ENCODE data around the gene ONECUT3. TPM values are rescaled to one million over a fixed set of nuclear protein-coding genes. Genes with fewer than 3 reads are reported as not detected.

Gene ONECUT3
- total and polyA plus RNA-seq, 10 of the 15 experiments (the other 5 are each of a cell fraction or from before 2014, with no cell fraction given) = not detected

- Histone ChIP-seq H3K36me3 (ENCODE audit: control insufficient read depth in 2 of 2, insufficient read depth in 2 of 2, low read length in 1 of 2) (no peaks in the 10 kb centered on the region), H2AFZ (ENCODE audit: control insufficient read depth, low read depth, low read length) (no peak overlapping the region), H3K4me3 (no peak overlapping the region), H4K20me1 (ENCODE audit: control insufficient read depth, insufficient read depth) (no peaks in the 10 kb centered on the region), H3K9me3 (replicated peaks; ENCODE audit: control insufficient read depth, insufficient read depth, low read length) (no peaks in the 10 kb centered on the region), H3K4me1 (ENCODE audit: control insufficient read depth, insufficient read depth, low read length) (no peaks in the 10 kb centered on the region), H3K27me3 (replicated peaks in 1 of 2; ENCODE audit: control insufficient read depth in 2 of 2, insufficient read depth in 2 of 2, low read length in 1 of 2) (no peaks in the 10 kb centered on the region), H3K27ac (ENCODE audit: control insufficient read depth, insufficient read depth) (no peak overlapping the region), H3K79me2 (ENCODE audit: control insufficient read depth, insufficient read depth, low read length) (no peaks in the 10 kb centered on the region), H3K9ac (ENCODE audit: control insufficient read depth, insufficient read depth, low read length) (no peak overlapping the region), H3K4me2 (ENCODE audit: control insufficient read depth, insufficient read depth) (no peak overlapping the region)
- no peak for FAIRE-seq
- 52% methylated on average over 29 of the region's 30 CpGs for WGBS (ENCODE audit: insufficient coverage, insufficient replicate concordance, low lambda C conversion rate, missing lambda C conversion rate)
- in situ Hi-C loops (cut with MboI) = no loop called here
- ChIA-PET SMC1A (ENCODE audit: uncharacterized antibody, unreplicated experiment) (no interaction called here), RAD21 (ENCODE audit: unreplicated experiment) (interaction anchor here (1.4 kb wide), 1 partner anchor 262 kb away, joined by 3 read pairs; no protein-coding TSS in a partner anchor), CTCF (no interaction called here), POLR2A (no interaction called here)
- intact Hi-C loops (cut with micrococcal nuclease; ENCODE audit: unreplicated experiment) = no loop called here
- no peak for DNase-seq (ENCODE audit: low read depth, low spot score)
- no peak for ATAC-seq
- BruUV-seq (replicated peaks) = no TSS peak
- TF ChIP-seq USF1 (IDR thresholded peaks at IDR 0.05; ENCODE audit: borderline replicate concordance, extremely low read length, insufficient read depth, low read depth, low read length) (no peak), SREBF1 (IDR thresholded peaks at IDR 0.05; ENCODE audit: low read length) (no peak), SIN3A (IDR thresholded peaks at IDR 0.05; ENCODE audit: low read depth, low read length) (no peak), CUX1 (IDR thresholded peaks at IDR 0.05; ENCODE audit: insufficient replicate concordance, low read depth, low read length) (no peak), PBX3 (IDR thresholded peaks at IDR 0.05; ENCODE audit: insufficient replicate concordance, low read depth, low read length) (no peak), USF2 (IDR thresholded peaks at IDR 0.05; ENCODE audit: borderline replicate concordance, low read depth, low read length) (no peak), GABPA (IDR thresholded peaks at IDR 0.05; ENCODE audit: low read depth) (no peak), NR2C2 (IDR thresholded peaks at IDR 0.05; ENCODE audit: borderline replicate concordance, control insufficient read depth, insufficient read length, low read depth) (no peak), NFIC (IDR thresholded peaks at IDR 0.05; ENCODE audit: low read depth, low read length) (no peak), MTA3 (IDR thresholded peaks at IDR 0.05; ENCODE audit: borderline replicate concordance, low read length) (no peak), EZH2 (IDR thresholded peaks at IDR 0.05; ENCODE audit: borderline replicate concordance, control insufficient read depth, low read depth, low read length) (no peak), RB1 (IDR thresholded peaks at IDR 0.05; ENCODE audit: borderline replicate concordance) (no peak), RELB (IDR thresholded peaks at IDR 0.05; ENCODE audit: low read depth) (no peak)
Observed at GRCh38 chr19:1807695-1808394, 54.5 kb downstream of the ONECUT3 start.
